ENCODE results near the gene CALN1.

CALN1 gene

DNA sequence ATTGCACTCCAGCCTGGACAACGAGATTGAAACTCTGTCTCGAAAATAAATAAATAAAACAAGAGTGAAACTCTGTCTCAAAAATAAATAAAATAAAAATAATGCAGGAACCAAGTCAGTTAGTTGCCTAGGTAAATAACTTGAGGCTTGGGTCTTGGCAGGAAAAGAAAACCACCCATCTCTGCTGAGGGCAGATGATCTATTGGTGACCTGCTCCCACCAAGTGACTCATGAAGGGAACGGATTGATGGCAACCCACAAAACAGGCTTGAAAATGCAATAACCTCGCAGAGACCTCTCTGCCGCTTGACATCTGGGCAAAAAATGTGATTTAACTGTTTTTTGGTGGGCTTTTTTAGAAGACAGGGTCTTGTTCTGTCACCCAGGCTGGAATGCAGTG lies 86.6 kb downstream of the CALN1 start:
- no peak for DNase-seq (ENCODE audit: low read depth in 2 of 2)

DNA sequence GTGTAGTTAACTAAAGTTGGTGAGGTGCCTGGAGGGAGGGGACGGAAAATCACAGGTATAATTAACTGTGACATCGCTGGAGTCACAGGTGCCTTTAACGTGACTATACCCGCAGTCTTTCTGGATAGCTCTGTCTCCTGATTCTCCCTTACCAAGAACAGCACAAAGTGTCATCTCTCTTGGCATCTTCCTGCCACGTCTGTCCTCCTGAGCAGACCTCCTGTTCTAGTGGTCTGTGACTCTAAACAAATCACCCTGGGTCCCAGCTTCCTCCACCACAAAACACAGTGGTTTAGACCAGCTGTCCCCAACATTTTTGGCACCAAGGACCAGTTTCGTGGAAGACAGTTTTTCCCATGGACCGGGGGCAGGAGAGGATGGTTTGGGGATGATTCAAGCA lies 90.5 kb downstream of the CALN1 start:
- DNase-seq (ENCODE audit: low read depth in 2 of 2) = no peak

DNA sequence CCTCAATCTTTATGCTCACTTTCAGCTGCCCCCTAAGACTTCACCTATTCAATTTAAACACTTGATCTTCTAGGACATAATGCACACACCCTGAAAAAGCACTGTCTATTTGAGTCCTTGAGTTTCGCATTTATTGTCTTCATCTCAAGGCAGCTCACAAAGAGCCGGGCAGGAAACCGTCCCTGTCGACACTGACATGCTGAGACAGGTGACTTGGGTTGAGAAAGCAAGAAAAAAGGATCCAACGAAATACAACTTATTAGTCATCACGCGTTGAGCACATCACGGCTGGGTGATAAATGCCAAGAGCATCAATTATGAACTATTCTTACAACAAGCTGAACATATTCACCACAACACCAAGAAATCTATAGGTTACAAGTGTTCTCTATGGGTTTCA lies 91.1 kb downstream of the CALN1 start:
- no peak for DNase-seq (ENCODE audit: low read depth in 2 of 2)

DNA sequence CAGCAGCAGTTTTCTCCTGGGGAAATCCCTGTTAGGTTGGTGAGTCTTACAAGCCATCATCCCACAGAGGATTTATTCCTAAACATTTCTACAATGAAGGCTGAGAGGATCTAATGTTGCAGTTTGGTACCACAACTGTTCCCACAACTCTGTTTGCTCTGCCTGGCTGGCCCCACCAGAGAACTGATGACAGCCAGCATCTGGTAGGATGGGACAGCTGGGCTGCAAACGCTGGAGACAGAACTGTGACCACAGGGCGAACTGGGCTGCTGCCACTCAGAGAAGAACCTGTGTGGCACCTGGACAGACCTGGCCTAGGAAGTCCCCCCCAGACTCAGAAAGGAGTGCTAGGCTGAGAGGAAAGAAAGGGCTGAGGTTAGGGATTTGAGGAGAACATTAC lies 94.8 kb downstream of the CALN1 start:
- no peak for DNase-seq (ENCODE audit: low read depth in 2 of 2)

DNA sequence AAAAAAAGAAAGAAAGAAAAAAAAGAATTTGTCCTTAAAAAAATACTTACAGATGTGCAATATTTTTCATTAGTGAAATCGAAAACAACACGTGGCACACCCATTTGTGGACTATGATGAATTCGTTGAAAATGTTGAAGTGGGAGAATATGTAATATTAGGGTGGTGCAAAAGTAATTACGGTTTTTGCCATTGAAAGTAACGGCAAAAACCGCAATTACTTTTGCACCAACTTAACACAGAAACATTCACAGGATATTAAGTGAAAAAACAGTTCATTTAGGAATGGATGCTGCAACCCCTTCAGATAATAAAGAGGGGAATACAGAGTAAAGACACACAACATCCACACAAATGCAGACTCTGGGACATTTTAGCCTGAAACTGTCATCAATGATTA lies 96.0 kb downstream of the CALN1 start:
- no peak for DNase-seq (ENCODE audit: low read depth in 2 of 2)

DNA sequence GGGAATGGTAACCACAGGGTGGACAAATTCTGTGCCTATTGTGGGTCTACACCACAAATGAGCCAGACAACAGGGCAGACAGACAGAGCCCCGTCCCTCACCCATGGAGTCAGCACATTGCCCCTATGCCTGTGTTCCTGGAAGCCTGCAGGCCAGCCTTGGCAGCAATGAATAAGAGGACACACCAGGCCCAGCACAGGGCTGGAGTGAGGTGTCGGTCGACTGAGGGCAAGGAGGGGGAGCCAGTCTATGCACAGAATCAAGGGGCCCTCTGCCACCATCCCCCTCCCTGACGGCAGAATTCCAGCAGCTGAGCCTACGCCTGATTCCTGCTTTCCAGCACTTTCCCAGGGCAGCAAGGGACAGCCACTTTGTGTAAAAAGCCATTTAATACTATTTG lies 98.2 kb downstream of the CALN1 start:
- no peak for DNase-seq (ENCODE audit: low read depth in 2 of 2)

DNA sequence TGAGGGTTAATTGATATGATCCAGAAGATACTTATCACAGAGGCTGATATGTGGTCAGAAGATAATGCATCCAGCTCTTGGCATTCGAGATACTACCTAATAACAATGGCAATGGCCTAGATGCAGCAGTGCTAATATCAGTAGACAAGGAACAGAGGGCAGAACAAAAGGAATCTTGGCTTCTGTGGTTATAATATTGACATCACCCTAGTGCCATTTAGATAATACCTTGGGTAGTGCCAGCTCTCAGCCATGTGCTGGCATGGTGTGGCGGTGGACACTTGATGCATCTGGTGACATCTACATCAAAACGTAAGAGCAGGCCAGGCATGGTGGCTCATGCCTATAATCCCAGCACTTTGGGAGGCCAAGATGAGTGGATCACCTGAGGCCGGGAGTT lies 101.8 kb downstream of the CALN1 start:
- DNase-seq (ENCODE audit: low read depth in 2 of 2) = no peak

DNA sequence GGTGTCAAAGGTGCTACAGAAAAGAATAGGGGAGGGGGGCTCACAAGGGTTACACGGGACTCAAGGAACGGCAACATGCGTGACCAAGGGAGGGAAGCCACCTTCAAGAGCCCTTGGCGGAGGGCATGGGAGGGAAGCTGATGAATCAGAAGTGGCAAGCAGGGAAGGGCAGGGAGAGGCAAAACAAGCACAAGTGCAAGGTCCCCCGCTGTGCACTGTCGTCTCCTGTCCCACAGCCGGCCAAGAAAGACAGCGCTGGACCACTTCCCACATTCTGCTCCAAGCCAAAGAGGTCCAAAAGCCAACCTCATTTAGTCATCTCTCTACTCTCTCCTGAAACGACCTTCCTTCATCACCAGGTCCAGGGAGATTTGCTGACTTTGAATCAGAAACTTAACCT lies 102.7 kb downstream of the CALN1 start:
- no peak for DNase-seq (ENCODE audit: low read depth in 2 of 2)

DNA sequence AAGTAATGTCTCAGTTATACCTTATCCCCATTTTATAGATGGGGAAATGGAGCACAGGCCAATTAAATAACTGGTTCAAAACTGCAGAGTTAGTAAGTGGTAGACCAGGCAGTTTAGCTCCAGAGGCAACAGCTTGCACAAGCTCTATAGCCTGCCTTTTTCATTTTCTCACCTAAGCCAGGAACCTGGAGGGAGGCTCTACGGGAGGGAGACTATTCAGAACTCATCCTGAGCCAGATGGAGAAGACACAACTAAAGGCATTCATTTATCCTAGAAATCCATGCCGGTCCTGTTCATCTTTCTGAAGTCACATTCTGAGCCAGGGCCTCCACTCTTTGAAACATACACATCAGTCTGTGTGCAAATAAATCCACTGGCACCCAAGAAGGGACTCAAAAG lies 103.2 kb downstream of the CALN1 start:
- DNase-seq (ENCODE audit: low read depth in 2 of 2) = no peak

DNA sequence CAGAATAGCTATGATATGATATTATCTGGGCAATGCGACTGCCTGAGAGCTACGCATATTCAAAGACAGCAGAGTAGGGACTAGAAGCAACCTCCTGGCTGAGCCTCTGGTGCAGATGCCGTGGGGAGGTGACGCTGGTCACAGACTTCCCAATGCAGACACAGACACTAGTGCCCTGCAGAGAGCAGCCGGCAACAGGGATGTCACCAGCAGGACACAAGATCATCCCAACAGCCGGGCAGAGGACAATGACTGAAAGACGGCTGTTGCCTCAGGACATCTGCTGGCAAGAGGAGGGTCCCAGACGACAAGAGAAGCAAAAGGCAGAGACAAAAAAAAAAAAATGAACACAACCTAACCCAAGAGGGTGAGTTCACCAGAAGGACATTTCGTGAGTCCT lies 104.6 kb downstream of the CALN1 start:
- DNase-seq (ENCODE audit: low read depth in 2 of 2) = no peak

DNA sequence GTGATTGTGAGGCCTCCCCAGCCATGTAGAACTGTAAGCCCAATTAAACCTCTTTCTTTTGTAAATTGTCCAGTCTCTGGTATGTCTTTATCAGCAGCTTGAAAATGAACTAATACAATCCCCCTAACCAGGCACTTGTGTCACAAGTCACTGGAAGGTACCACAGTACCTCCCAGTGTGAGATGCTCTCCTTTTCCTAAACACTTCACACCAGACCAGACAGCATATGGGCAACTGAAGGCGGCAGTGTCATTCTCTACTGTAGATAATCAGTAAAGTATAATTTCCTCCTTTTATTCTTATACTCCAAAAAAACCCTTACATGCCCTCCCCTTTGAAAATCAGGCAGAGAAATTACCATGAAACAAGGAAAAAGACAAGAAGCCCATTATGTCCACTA lies 113.2 kb downstream of the CALN1 start:
- DNase-seq (ENCODE audit: low read depth in 2 of 2) = no peak

DNA sequence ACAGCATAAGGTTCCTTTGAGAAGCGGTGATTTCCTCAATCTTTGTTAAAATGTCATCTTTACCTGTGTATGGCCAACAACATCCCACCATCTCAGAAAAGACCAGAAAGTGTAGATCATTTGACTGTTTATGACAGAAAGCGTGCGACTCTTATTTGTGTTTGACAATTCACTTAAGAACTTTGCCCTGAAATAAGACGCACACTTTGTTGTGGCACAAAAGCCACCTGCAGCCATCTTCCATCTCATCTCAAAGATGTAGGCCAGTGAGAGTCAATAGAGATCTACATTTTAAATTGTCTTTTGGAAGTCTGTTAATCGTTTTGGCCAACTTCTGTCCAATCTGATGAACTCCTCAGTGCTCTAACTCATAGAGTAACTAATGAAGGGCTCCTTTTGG lies 114.0 kb downstream of the CALN1 start:
- no peak for DNase-seq (ENCODE audit: low read depth in 2 of 2)

DNA sequence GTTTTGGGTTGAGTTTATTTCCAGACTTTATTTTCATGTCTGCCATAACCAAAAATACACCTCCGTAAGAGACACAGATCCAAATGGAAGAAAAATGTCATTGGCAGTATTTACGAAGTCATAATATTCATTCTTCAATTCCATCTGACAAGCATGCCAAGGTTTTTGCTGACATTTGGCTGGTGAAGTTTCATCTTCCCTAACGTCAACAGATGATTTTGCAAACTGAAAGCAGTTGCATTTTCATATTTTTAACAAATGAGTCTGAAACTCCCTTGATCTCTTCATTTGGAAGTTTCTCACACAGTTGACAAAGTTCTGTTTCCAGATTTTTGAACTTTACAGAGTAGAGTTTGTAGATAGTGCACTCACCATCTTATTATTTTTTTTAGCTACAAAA lies 114.5 kb downstream of the CALN1 start:
- DNase-seq (ENCODE audit: low read depth in 2 of 2) = no peak

DNA sequence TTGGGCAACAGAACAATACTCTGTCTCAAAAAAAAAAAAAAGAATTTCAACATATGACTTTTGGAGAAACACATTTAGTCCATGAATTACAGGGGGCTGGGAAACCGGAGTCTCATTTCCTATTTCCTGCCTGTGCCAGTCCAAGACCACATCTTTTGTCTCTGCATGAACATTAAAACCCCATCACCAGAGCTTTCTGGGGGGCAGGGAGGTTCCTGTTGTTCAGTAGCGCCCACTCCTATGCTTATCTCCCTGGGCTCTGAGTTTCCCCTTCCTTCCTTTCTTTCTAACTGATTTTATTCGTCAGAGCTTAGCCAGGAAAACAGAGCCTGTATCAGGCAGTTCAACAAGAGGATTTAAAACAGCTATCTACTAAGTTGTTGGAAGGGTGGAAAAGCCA lies 119.3 kb downstream of the CALN1 start:
- no peak for DNase-seq (ENCODE audit: low read depth in 2 of 2)

DNA sequence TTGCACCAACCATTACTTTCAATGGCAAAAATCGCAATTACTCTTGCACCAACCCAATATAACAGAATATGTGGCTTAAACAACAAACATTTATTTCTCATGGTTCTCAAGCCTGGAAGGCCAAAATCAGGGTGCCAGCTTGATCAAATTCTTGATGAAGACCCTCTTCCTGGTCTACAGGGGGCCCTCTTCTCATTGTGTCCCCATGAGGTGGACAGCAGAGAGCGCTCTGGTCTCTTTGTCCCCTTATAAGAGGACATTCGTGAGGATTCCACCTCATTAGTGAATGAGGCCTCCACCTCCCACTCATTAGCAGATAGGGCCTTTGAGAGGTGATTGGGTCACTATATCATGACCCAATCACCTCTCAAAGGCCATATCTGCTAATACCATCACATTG lies 120.0 kb downstream of the CALN1 start:
- DNase-seq (ENCODE audit: low read depth in 2 of 2) = no peak

DNA sequence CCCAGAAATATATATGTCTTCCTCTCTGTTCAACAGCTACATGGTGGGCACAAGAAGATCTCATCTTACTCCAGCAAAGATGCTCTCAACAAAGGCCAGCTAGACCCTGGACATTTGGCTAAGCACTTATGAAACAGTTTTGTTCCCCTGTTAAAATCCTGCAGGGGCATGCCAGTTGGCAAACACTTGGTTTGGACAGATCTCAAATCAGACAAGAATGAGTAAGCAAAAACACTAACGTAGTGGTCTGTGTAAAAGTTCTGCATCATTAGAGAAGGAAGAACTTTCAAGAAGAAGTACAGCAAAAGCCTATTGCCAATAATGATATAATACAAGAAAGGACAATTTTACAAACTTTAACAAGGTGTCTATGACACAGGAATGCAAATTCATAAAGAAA lies 125.6 kb downstream of the CALN1 start:
- no peak for DNase-seq (ENCODE audit: low read depth in 2 of 2)

DNA sequence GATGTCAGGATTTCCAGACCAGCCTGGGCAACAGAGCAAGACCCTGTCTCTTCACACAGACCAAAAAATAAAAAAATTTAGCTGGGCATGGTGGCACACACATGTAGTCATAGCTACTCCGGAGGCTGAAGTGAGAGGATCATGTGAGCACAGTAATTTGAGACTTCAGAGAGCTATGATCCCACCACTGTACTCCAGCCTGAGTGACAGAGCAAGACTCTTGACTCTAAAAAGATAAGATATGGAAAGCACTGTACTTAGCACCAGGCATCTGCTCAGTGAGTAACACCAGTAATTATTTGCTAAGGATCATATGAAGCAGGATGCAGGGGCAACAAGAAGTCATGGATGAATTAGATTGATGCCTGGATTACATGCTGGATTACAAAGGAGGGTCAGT lies 128.8 kb downstream of the CALN1 start:
- no peak for DNase-seq (ENCODE audit: low read depth in 2 of 2)

DNA sequence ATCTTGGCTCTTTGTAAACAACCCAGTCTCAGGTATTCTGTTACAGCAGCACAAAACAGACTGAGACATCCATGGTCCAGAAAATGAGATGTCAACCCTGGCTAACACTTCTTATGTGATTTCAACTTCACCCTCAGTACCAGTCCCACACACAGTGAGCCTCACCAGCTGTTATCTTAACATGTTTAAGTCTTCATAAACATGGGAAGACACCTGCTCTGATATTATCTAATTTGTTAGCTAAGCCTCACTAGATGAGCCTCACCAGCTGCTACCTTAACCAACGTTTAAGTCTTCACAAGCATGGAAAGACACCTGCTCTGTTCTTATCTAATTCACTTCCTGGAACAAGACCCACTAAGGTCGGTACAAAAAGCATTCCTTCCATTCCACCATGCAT lies 130.8 kb downstream of the CALN1 start:
- DNase-seq (ENCODE audit: low read depth in 2 of 2) = no peak

DNA sequence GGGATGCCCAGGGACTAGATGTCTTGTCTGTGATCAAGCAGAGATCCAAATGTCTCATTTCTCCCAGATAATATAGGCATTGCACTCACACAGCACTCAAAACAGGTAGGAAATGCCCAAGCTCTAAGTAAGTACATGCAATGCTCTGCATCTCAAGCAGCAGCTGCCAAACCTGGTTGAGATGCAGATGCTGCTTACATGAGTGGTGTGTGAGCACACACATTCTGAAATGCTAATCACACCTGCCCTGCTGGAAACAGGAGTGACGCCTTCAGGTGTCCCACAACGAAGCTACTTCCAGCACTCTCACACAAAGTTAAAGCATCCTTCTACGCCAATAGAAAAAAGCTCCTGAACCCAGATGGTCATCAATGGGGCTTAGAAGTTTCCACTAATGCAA lies 132.9 kb downstream of the CALN1 start:
- no peak for DNase-seq (ENCODE audit: low read depth in 2 of 2)

DNA sequence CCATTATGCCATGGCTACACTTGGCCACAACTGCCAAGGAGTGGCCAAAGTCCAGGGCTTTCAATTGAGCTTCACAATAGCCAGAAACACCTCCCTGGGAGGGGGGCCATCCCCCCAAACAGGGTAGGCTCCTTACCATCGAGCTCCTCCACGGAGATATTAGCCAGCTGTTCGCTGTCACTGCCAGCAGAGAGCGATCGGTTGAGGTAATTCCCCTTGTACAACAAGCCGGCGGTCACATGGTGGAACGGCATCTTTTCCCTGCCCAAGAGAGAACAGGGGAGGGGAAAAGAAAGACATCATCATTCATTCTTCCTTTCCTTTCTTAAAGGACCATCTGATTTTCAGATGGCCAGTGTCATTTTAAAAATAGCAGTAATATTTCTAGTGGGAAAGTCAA lies 133.6 kb downstream of the CALN1 start:
- no peak for DNase-seq (ENCODE audit: low read depth in 2 of 2)

DNA sequence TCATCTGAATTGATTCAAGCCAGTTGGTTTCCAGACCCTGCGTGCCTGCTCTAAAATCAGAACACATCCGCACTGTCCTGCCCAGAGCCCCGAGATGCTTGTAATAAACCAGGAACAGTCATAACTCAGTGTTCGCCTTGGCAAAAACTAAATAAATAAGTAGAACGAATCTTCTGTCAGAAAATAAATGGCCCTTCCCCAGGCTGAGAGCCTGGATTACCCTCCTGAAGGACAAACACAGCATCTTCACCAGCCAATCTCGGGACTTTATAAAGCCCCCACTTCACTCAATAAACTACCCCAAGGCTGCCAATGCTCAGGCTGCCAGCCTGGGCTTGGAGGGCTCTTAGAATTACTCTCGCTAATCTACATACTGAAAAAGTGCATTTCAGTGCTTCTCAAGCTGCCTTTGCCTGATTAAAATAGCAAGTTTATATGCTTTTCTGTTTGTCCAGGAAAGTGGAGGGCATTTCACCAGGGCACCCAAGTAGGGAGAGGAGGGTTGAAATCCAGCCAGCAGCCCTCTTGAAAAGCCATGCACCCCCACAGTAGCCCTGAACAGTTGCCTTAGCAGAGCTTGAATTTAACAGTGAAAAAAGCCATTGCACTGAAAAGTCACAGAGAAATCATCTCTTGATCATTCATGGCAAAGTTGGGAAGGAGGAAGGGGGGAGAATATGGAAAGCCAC lies 136.6 kb downstream of the CALN1 start:
- no peak for DNase-seq (ENCODE audit: low read depth in 2 of 2)

DNA sequence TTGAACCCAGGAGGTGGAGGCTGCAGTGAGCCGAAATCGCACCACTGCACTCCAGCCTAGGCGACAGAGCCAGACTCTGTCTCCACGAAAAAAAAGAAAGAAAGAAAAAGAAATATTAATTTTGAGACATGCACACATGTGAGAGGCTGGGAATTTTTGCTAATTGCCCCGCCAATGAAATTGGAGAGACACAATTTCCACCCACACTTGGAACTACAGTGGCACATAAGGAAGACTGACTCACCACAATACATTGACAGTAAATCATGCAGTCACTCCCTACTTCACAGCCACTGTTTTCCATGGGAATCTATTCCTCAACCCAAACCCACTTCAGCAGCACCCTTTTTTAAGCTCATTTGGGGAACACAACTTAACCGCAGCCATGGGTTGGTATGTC lies 139.7 kb downstream of the CALN1 start:
- DNase-seq (ENCODE audit: low read depth in 2 of 2) = no peak

DNA sequence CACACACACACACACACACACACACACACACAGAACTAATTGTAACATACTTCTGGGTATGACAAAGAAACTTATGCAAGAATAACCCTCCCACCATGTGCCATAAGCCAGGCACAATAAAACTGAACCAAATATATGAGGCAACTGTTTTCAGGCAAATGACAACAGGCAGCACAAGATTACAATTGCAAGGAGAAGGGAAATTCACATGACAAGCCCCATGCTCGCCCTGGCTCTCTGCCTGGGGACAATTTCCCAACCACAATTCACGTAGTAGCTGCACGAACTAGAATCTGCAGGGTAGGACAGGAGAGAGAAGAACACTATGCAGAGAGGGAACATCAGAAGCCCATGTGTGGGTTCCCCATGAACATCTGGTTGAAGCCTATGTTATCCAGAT lies 143.3 kb downstream of the CALN1 start:
- DNase-seq (ENCODE audit: low read depth in 2 of 2) = no peak

DNA sequence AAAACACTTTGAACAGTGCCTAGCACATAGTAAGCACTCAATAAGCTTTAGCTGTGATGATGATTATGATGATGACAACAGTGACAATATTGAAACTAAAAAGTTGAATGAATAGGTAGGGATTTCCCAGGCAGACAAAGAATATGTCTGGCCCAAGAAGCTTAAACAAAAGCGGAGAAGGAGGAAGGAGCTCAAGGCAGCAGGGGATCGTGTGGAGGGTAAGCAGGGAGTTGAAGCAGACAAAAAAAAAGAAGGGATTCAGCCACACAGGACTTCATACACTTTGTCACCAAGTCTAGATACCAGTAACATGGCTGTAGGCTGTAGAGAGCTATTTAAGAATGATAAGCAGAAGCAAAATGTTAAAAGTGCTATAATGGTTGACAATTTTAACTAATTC lies 144.0 kb downstream of the CALN1 start:
- no peak for DNase-seq (ENCODE audit: low read depth in 2 of 2)
